Medulla oblongata (tissue), 1 donor: ENCODE results near the gene CHTOP.
"Not testable (repeated sequence)": the region's sequence is repeated elsewhere in the genome, so short reads cannot be mapped to it uniquely, and the experiment has no call there.

ENCODE experiments used
- DNase-seq: peaks from one replicate; pipeline ENCODE4 v3.0.0-alpha.2; 2015; ENCODE audit errors: extremely low spot score

CHTOP gene, protein sequence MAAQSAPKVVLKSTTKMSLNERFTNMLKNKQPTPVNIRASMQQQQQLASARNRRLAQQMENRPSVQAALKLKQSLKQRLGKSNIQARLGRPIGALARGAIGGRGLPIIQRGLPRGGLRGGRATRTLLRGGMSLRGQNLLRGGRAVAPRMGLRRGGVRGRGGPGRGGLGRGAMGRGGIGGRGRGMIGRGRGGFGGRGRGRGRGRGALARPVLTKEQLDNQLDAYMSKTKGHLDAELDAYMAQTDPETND

DNA sequence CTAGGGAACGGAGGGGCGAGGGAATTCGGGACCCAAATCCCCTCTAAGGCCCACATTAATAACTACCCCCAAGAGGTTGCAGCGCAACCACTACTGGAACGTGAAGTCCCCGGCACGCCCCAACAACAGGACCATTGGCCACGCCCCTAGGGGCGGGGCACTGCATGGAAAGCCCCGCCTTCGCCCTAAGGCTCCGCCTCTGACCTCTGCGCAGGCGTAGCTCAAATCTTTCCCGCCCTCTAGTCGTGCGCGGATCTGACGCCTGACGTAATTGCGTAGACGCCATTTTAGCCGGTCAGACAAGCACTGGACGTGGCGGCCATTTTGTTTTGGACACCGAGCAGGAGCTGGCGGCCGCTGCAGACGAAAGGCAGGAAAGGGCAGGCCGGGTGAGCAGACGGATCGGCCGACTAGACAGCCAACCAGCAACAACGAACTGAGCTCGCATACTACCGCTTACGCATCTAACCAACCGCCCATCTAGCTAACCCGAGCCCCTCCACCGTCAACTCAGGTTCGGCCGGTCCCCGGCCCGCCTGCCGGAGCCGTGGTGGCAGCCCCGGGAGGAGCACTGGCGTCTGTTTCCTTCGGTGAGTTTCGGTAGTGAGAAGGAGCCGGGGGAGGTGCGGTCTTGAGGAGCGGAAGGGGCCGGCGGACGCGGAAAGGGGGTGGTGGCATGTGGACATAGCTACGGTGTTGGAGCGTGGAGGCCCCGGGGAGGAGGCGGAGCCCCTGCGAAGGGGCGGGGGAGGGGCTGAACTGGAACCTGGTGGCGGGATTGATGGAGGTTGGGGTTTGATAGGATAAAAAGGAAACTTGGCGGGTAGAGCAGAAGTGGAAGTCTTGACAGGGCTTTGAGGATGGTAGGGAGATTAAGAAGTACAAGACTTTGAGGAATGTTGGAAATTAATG is at the start of gene CHTOP:
Gene CHTOP (plus strand): TSS at position 313 of the 912 bp plus-strand sequence. CDS start 2,523 bp downstream, outside the sequence.
- peak; percentile 99 for DNase-seq

DNA sequence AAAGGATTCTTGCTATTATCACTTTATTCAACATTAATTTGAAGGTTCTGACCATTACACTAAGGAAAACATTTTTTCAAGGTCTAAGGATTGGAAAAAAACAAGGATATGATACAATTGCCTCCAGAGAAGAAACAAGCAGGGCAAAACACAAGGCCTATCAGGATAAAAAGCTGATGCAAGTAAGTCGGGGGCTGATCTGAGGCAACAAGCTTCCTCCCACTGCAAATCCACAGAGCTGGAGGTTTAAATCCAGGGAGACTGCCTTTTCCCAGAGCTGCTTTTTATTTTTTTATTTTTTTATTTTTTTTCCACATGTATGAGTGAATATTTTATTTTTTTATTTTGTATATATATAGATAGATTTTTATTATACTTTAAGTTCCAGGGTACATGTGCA is 48.9 kb upstream of the CHTOP start:
- DNase-seq = no peak

DNA sequence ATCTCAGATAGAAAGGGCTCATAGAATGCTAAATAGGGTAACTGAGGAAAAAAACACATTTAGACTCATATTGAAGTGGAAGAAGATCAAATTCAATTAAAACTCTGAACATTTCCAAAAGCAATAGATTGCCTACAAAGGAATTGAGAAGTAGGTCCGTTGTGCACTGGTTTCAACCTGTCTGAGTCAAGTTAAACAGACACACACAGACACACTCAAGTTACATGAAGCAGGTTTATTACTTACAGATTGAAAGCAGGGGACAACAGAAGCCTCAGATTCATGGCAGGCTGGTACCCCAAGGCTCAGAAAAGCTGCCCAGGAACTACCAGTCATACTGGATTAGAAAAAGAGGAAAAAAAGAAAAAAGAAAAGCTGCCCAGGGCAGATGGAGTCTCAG is 47.5 kb upstream of the CHTOP start:
- no peak for DNase-seq

DNA sequence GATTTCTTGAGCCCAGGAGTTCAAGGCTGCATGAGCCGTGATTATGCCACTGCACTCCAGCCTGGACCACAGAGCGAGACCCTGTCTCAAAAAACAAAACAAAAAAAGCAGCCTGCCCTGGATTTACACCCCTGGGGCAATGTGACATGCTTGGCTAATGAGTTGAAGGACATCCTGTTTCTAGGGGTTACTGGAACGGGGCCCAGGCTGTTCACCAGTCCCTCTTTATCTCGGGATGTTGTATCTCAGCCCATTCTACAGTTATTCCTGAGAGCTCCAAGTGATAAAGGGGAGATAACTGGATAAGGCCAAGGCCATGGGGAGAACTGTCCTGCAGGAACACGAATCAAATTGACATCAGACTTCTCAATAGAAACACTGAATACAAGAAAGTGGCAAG is 46.6 kb upstream of the CHTOP start:
- no peak for DNase-seq

DNA sequence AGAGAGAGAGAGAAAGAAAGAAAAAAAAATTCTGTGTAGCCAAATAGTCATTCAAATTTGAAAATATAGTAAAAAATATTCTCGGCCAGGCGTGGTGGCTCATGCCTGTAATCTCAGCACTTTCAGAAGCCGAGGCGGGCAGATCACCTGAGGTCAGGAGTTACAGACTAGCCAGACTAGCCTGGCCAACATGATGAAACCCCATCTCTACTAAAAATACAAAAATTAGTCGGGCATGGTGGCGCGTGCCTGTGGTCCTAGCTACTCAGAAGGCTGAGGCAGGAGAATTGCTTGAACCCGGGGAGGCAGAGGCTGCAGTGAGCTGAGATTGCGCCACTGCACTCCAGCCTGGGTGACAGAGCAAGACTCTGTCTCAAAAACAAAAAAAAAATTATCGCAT is 45.8 kb upstream of the CHTOP start:
- DNase-seq = not testable (repeated sequence)

DNA sequence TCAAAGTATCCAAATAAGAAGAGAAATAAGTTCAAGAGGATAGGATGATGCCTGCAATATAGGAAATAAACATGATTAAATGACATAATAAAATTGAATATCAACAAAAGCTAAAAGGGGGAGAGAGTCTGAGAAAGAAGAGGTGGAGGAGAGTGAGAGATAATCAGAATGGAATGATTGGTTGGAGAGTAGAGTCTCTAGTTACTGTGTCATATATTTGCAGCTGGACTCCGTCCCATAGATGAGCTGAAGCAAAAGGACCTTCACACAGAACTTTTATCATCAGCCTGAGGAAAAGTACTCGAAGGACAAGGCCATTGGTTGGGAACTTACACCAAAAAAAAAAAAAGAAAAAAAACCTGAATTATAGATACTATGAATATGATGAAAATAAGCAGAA is 45.4 kb upstream of the CHTOP start:
- DNase-seq = no peak

DNA sequence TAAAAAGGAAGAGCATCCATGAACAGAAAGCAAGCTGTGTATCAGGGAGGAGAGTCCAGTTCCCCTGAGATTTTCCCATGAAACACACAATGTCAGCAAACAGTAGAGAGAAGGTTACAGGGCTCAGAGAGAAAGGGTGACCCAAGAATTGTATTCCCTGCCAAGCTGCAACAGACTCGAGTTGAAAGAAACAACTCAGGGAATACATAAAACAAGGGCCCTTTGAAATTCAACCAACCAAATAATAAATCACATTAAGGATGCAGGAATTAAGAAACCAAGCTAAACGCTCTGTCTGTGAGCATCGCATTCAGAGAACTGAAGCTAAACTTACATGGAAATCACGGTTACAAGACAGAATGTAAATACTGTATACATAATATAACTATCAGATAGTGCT is 41.1 kb upstream of the CHTOP start:
- peak; percentile 72 for DNase-seq

DNA sequence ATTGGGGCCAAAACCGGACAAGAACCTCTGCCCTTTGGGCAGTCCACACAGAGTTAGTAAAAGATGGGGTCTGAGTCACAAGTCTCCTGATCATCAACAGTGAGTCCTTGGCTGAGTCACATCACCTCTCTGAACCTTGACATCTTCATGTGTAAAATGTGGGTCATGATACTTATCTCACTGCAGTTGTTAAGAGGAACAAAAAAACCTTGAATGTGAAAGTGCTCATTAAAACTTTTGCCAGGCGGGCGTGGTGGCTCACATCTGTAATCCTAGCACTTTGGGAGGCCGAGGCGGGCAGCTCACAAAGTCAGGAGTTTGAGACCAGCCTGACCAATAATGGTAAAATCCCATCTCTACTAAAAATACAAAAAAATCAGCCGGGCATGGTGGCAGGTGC is 36.7 kb upstream of the CHTOP start:
- DNase-seq = no peak

DNA sequence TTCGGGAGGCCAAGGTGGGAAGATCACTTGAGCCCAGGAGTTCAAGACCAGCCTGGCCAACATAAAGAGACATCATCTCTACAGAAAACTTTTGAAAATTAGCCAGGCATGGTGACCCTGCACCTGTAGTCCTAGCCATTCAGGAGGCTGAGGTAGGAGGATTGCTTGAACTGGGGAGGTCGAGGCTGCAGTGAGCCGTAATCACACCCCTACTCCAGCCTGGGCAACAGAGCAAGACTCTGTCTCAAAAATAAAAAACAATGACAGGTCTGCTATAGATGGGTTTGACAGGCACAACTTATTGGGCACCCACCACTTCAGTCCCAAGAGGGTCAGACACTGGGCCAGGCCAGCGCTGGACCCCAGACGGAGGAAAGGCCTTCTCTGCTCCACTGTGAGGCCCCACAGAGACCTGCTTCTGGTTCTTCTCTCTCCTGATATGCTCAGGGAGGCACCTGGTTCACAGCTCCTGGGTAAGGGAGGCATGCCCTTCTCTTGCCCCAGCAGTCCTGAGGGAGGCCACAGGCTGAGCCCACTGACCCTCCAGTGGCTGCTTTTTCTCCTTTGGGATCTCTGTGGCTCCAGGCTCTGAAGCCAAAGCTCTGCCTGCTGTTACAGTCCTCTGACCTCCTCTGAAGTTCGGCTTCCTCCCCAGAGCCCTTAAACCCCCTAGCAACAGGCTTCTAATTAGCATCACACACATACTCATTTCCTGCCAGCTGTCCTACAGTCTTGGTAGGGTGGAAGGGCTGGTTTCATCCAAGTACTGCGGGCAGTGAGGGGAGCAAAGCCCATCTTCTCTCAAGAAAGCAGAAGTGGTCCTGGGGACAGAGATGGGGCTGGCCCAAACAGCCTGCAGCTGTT is 35.3 kb upstream of the CHTOP start:
- DNase-seq = no peak

DNA sequence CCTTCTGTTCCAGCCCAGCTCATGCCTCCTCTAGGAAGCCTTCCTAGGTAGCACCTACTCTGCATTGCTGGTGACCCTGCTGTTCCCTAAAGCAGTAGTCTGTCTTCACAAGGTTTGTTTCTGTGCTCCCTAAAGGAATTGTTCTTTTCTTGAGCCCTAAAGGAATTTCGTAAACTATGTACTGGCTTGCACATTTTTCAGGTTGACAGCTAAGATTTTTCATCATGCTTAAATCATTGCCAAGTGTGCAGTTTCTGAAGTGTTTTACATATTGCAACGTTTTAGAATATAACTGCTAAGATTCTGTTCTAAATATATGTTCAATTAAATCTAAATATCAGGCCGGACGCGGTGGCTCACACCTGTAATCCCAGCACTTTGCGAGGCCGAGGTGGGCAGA is 34.0 kb upstream of the CHTOP start:
- no peak for DNase-seq

DNA sequence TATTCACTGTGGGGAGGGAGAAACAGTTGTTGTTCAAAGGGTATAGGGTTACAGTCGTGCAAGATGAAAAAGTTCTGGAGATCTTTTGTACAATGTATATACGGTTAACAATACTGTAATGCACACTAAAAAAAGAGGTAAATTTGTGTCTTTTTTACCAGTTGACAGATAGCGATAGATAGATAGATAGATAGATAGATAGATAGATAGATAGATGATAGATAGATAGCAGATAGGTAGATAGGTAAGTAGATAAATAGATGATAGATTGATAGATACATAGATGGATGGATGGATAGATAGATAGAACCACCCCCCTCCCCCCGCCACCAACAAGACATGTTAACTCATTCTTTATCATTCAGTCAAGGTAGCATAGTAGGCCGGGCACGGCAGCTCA is 31.1 kb upstream of the CHTOP start:
- DNase-seq = no peak

DNA sequence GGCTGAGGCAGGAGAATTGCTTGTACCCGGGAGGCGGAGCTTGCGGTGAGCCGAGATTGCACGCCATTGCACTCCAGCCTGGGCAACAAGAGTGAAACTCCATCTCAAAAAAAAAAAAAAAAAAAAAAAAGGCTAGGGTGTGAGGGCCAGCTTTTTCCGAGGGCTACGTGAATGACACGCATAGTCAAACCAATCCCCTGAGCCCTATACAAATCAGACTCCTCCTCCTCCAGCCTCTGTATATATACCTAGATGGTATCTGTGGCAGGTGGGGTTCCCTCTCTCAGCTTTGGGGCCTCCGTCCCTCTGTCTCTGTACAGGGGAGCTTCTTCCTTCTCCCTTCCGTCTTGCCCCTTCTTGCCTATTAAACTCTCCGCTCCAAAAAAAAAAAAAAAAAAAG is 27.7 kb upstream of the CHTOP start:
- no peak for DNase-seq

DNA sequence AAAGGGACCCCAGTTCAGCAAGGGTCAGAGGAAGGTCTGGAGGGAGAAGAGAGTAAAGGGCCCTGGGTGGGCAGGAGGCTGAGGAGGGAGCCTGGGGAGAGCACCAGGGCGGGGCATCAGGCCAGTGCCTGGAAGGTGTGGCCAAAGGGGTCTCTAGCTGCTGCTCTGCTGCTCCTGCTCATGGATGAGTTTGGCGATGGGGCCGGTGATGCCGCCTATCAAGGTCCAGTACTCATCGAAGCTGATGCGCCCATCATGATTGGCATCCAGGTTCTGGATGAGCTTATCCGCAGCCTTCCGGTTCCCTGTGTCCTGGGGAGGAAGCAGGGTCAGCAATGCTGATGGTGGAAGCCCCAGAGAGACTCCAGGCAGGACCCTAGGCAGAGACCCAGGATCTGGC is 26.5 kb upstream of the CHTOP start:
- no peak for DNase-seq

DNA sequence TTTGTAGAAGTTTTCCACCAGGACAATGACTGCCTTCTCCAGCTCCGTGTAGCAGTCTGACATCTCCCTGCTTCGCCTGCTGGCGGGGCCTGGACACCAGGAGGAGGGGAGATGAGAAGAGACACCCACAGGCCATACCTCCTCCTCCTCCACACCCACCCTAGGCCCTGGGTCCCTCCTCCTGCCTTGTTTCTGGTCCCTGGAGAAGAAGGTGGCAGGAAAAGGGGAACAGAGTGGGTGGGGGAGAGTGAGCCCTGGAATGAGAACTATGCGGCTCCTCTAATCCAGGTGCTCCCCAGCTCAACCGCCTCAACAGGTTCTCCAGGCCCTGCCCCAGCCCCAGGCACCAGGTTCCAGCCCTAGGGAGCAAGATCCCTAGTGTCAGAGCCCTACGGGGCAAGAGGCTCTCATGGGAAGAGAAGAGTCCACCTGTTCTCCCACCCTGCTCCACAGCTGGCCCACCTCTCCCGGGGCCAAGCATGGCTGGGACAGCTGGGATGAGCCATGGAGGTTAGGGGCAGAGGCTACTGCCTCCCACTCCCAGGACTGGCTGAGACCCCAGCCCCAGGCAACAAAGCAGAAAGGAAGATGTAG is 25.7 kb upstream of the CHTOP start:
- no peak for DNase-seq

DNA sequence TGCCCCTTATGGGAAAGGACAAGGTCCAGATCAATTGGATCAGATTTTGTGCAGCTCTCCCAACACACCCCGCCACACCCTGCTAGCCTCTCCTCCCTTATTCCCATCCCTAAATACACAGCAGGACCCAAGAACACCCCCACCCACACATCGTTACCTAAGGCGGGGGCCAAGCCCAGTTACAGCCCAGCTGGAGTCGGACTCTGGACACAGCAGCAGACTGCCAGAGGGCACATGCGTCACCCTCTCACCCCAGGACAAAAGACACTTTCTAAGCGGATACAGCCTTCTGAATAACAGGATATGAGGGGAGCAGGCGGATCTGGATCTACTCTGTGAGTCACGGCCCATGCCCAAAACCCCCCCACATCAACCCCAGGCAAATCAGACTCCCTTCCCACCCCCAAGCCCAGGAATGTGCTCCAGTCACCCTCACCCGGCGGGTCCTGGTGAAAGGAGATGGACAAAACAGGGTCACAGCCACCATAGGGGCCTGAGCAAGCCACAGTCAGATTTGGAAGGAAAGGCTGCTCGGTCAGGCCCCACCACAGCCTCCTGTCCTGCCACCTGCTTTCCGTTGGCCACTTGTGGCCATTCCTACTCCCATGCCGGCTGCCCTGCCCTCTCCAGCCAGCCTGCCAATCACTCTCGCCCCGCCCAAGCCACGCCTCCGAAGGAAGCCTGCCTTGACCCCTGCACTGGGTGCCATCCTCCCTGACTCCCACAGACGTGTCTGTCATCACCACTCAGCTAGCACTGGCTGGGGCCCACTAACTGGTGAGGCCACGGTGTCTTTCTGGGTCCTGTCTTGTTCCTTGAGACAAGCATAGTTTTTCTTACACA is 24.9 kb upstream of the CHTOP start:
- DNase-seq = peak; percentile 82

DNA sequence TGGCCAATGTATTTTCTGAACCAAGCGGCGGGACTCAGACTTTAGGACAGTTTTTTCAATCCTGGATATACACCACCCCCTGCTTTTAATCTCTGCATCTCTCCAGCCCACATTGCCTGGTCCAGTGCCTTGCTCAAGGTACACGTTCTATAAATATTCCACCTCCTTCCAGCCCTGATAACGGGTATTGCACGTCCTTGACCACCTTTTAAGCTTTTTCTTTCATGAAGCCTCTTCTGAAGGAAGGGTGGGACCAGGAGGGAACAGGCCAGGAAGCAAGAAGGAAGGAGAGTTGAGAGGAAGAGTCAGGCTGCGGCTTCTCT is 24.3 kb upstream of the CHTOP start:
- no peak for DNase-seq

DNA sequence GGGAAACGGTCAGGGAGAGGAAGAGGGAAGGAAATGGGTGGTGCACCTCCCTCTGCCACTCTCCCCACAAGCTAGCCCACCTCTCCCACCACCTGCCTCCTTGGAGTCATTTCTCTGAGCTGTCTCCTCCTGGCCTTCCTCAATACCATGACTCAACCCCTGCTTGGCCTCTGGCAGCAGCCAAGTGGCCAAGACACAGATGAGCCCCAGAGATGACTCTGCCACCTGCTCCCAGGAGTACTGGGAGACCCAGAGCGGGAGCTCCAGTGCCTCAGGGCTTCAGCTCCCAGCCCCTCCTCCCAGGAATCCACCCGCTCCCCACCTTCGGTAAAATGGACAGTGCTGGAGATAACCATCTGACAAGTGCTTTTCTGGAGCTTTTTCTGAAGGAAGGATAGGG is 23.5 kb upstream of the CHTOP start:
- no peak for DNase-seq

DNA sequence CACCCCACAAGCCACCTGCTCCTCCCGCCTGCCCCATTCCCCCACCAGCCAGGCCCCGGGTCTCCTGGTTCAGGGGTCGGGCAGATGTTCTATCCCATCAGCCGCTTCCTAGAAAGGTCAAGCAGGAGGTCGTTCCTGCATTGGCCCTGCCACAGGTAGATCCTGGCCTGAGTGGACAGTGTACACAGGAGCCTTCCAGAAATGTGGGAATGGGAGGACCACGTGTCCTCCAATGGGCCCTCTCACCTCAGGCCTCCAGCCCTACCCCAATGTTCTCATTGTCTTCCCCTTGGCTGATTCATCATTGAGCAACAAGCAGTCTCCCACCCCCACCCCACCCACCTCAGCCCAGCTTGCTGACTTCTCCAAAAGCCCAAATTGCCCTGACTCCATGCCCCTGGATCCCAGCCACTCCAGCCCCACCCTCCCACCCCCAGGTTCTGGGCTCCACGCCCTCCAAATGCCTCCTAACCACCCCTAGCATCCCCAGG is 23.0 kb upstream of the CHTOP start:
- no peak for DNase-seq

DNA sequence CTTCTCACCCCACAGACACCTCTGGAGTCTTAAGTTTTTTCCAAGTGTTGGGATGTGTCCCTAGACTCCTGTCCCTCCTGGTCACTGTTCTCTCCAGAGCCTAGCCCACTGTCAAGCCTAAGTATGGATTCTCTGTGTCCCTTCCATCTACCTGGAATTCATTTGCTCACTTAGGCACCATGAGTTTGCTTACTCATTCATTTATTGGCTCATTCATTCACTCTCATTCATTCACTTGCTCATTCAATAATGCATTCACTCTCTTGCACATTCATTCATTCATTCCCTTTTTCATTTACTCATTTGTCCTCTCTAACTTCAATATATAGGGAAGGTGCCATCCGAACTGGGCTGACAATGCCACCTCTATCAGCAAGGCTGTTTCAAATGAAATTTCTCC is 22.5 kb upstream of the CHTOP start:
- DNase-seq = no peak

DNA sequence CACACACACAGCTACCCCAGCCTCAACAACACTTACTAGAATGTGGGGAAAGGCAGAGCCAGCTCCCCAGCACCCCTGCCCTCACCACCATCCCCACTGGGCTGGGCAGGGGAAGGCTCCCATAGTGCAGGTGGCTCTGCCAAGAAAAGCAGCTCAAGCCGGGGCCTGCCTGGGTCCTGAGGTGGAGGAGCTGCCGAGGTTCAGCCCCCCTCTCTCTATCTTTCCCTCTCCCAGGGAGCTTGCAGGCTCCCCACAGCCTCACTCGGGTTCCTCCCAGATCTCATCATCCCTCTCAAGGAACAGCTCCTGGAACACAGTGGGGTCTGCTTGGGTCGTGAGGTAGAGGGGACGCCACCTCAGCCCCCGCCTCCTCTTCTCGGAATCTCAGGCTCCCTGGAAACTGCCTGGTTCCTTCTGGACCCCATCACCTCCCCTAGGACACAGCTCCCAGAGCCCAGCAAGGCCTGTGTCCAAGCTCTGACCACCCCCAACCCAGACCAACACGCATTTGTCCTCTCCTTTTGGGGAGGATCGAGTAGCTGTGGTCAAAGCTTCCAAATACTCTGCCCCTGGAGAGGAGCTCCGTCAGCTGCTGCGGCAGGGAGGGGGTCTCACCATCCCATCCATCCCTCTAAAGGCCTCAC is 21.6 kb upstream of the CHTOP start:
- peak; percentile 23 for DNase-seq
